Karpas-422 (cell line): ENCODE measurements around the gene SCART1. TPM values are rescaled to one million over a fixed set of nuclear protein-coding genes. Genes with fewer than 3 reads are reported as not detected.

Experiments used
- total RNA-seq: library from RNA; depleted of rRNA; stranded (reverse); fragments of >200 nt; shearing (Covaris generic); gene quantifications from 2 replicates; pipeline ENCODE4 v1.2.3, GENCODE V29; 2014; ENCODE audit warnings: low replicate concordance; rRNA removed

Gene SCART1
- total RNA-seq, 1 experiment from 2014 or later, result 7.0 TPM

Other genes with a start within 250 kb of the SCART1 start
- not detected in 2 replicates for gene UTF1, start 223.7 kb upstream of the SCART1 start, total RNA-seq
- gene VENTX, start 216.1 kb upstream of the SCART1 start, total RNA-seq, result not detected in 2 replicates
- gene ADAM8, start 177.1 kb upstream of the SCART1 start, total RNA-seq, result 0.71 and 3.8 TPM in 2 replicates
- gene TUBGCP2, start 145.1 kb upstream of the SCART1 start, total RNA-seq, result 21.4 and 29.5 TPM in 2 replicates
- gene ZNF511, start 145.0 kb upstream of the SCART1 start, total RNA-seq, result 14.0 and 38.6 TPM in 2 replicates
- gene CALY, start 117.0 kb upstream of the SCART1 start, total RNA-seq, result not detected in 2 replicates
- not detected in 2 replicates for gene PRAP1, start 106.6 kb upstream of the SCART1 start, total RNA-seq
- 0.97 and 1.5 TPM in 2 replicates for gene FUOM, start 95.9 kb upstream of the SCART1 start, total RNA-seq
- gene ECHS1, start 80.6 kb upstream of the SCART1 start, total RNA-seq, result 37.3 and 71.9 TPM in 2 replicates
- 1.6 TPM in 1 of 2 replicates, not detected in the other for gene PAOX, start 74.7 kb upstream of the SCART1 start, total RNA-seq
- gene MTG1, start 59.8 kb upstream of the SCART1 start, total RNA-seq, result 26.9 and 33.6 TPM in 2 replicates
- not detected in 2 replicates for gene SPRN, start 29.3 kb upstream of the SCART1 start, total RNA-seq
- 0.61 TPM in 1 of 2 replicates, not detected in the other for gene CYP2E1, start 73.4 kb downstream of the SCART1 start, total RNA-seq
- gene SYCE1, start 111.6 kb downstream of the SCART1 start, total RNA-seq, result not detected in 2 replicates
- not detected in 2 replicates for gene FRG2B, start 172.8 kb downstream of the SCART1 start, total RNA-seq